WTC11 (cell line): Measurements from ENCODE around the gene TP53I3. TPM values are rescaled to one million over a fixed set of nuclear protein-coding genes. Genes with fewer than 3 reads are reported as not detected.

ENCODE experiments used
- ATAC-seq: fragments of 200-7000 bp; cut with Tn5 transposase; 2 replicates; pipeline ENCODE4 v1.10.0; 2021; ENCODE audit warnings: mild to moderate bottlenecking, moderate library complexity
- CTCF ChIA-PET: fragments of 300-600 bp; sonication (Branson Sonifier 250); formaldehyde crosslinking; loops from one replicate; lab custom pipeline; 2021; ENCODE audit warnings: antibody characterized with exemption; lab: Charles Lee
- POLR2A ChIA-PET: fragments of 350-600 bp; sonication (Branson Sonifier 250); formaldehyde crosslinking; loops from one replicate; lab custom pipeline; 2021; ENCODE audit warnings: antibody characterized with exemption; lab: Charles Lee
- DNase-seq: peaks from one replicate; pipeline ENCODE4 v3.0.0; 2021; ENCODE audit warnings: low spot score
- H3K27ac Mint-ChIP-seq: 2 replicates; pipeline ENCODE4 v1.8.0; 2021; ENCODE audit warnings: mixed read lengths
- H3K27me3 Mint-ChIP-seq: 2 replicates; pipeline ENCODE4 v1.8.0; 2021; ENCODE audit warnings: low read depth, mild to moderate bottlenecking, moderate library complexity, mixed read lengths
- H3K36me3 Mint-ChIP-seq: 2 replicates; pipeline ENCODE4 v1.8.0; 2021; ENCODE audit warnings: mixed read lengths
- H3K4me1 Mint-ChIP-seq: 2 replicates; pipeline ENCODE4 v1.8.0; 2022; ENCODE audit warnings: mixed read lengths
- H3K4me3 Mint-ChIP-seq: 2 replicates; pipeline ENCODE4 v1.8.0; 2021; ENCODE audit warnings: mild to moderate bottlenecking, moderate library complexity, mixed read lengths
- H3K9me3 Mint-ChIP-seq: 2 replicates; pipeline ENCODE4 v1.8.0; 2021; ENCODE audit warnings: mixed read lengths
- ARID4B ChIP-seq: sonication (generic); formaldehyde crosslinking; IDR thresholded peaks from 2 replicates; pipeline ENCODE4 v1.8.0; 2023; ENCODE audit warnings: missing genetic modification reagents, mild to moderate bottlenecking, borderline replicate concordance
- ELF4 ChIP-seq: sonication (generic); formaldehyde crosslinking; IDR thresholded peaks from 2 replicates; pipeline ENCODE4 v1.8.1; 2022; ENCODE audit warnings: low read depth, mild to moderate bottlenecking, moderate library complexity, missing genetic modification reagents
- GRHL2 ChIP-seq: fragments of 250-450 bp; sonication (Bioruptor Pico); IDR thresholded peaks from 2 replicates; pipeline ENCODE4 v1.8.0; 2022; ENCODE audit warnings: mild to moderate bottlenecking, moderate library complexity; ENCODE audit not compliant: insufficient replicate concordance, severe bottlenecking
- IRF1 ChIP-seq: sonication (generic); formaldehyde crosslinking; IDR thresholded peaks from 2 replicates; pipeline ENCODE4 v1.8.0; 2023; ENCODE audit warnings: missing genetic modification reagents
- MXD4 ChIP-seq: fragments of 250-450 bp; sonication (Bioruptor Pico); IDR thresholded peaks from 2 replicates; pipeline ENCODE4 v1.8.0; 2021; ENCODE audit warnings: mild to moderate bottlenecking, moderate library complexity, borderline replicate concordance
- PRRX2 ChIP-seq: fragments of 250-450 bp; sonication (Bioruptor Pico); IDR thresholded peaks from 2 replicates; pipeline ENCODE4 v1.8.0; 2021; ENCODE audit warnings: mild to moderate bottlenecking
- SP1 ChIP-seq: sonication (generic); formaldehyde crosslinking; conservative IDR thresholded peaks from 2 replicates; pipeline ENCODE4 v1.8.1; 2022; ENCODE audit warnings: missing genetic modification reagents
- STAT6 ChIP-seq: sonication (generic); formaldehyde crosslinking; conservative IDR thresholded peaks from 2 replicates; pipeline ENCODE4 v1.8.1; 2023; ENCODE audit warnings: mild to moderate bottlenecking, low read depth, missing genetic modification reagents, moderate library complexity
- ZNF263 ChIP-seq: sonication (generic); formaldehyde crosslinking; IDR thresholded peaks from 2 replicates; pipeline ENCODE4 v1.8.1; 2022; ENCODE audit warnings: low read depth, mild to moderate bottlenecking, moderate library complexity, missing genetic modification reagents
- ZNF671 ChIP-seq: fragments of 250-450 bp; sonication (Bioruptor Pico); IDR thresholded peaks from 2 replicates; pipeline ENCODE4 v1.8.0; 2021; ENCODE audit warnings: mild to moderate bottlenecking
- total RNA-seq: library from RNA; stranded (reverse); gene quantifications from 3 replicates; pipeline ENCODE4 v1.2.3, GENCODE V29; 2021
- TF ChIP-seq, protein P1 (sequence below): sonication (generic); formaldehyde crosslinking; IDR thresholded peaks from 2 replicates; pipeline ENCODE4 v1.8.1; 2022; ENCODE audit warnings: missing genetic modification reagents, borderline replicate concordance
- TF ChIP-seq, protein P2 (sequence below): fragments of 250-450 bp; sonication (Bioruptor Pico); IDR thresholded peaks from 2 replicates; pipeline ENCODE4 v1.9.0; 2021; ENCODE audit warnings: moderate library complexity, mild to moderate bottlenecking, inconsistent platforms, borderline replicate concordance

Gene TP53I3
- total RNA-seq, 1 experiment from 2014 or later: 32.9 TPM

DNA sequence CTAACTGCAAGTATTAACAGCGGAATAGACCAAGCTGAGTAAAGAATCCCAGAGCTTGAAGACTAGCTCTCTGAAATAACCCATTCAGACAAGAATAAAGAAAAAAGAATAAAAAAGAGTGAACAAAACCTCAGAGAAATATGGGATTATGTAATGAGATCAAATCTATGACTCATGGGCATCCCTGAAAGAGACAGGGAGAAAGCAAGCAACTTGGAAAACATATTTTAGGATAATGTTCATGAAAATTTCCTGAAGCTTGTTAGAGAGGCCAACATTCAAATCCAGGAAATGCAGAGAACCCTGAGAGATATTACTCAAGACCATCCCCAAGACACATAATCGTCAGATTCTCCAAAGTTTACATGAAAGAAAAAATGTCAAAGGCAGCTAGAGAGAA lies 21.2 kb upstream of the TP53I3 start:
- POLR2A ChIA-PET: interaction anchor here (1.3 kb wide), 1 partner anchor 22 kb away, joined by 8 read pairs; the partner anchor contains the start of gene TP53I3
- TF ChIP-seq ELF4 (CRISPR knock-in tag) (no peak), MXD4 (CRISPR knock-in tag) (no peak), ZNF671 (CRISPR knock-in tag) (no peak), GRHL2 (CRISPR knock-in tag) (no peak), ARID4B (CRISPR knock-in tag) (no peak), IRF1 (CRISPR knock-in tag) (no peak), STAT6 (CRISPR knock-in tag) (no peak), ZNF263 (CRISPR knock-in tag) (no peak), PRRX2 (CRISPR knock-in tag) (no peak)
- TF ChIP-seq, protein P1, sequence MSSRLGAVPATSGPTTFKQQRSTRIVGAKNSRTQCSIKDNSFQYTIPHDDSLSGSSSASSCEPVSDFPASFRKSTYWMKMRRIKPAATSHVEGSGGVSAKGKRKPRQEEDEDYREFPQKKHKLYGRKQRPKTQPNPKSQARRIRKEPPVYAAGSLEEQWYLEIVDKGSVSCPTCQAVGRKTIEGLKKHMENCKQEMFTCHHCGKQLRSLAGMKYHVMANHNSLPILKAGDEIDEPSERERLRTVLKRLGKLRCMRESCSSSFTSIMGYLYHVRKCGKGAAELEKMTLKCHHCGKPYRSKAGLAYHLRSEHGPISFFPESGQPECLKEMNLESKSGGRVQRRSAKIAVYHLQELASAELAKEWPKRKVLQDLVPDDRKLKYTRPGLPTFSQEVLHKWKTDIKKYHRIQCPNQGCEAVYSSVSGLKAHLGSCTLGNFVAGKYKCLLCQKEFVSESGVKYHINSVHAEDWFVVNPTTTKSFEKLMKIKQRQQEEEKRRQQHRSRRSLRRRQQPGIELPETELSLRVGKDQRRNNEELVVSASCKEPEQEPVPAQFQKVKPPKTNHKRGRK (CRISPR knock-in tag): no peak
- H3K36me3 Mint-ChIP-seq: peaks cover 9% of the 10 kb centered on the region
- ATAC-seq (no peak), DNase-seq (no peak)
- H3K9me3 Mint-ChIP-seq: peaks cover 40% of the 10 kb centered on the region
- H3K4me3 Mint-ChIP-seq: no peak overlapping the region
- H3K27me3 Mint-ChIP-seq: peaks cover 18% of the 10 kb centered on the region
- CTCF ChIA-PET: interaction anchor here (1.6 kb wide), 1 partner anchor 22 kb away, joined by 8 read pairs; no protein-coding TSS in a partner anchor
- H3K27ac Mint-ChIP-seq: no peak overlapping the region
- 0 out of 2 replicates have a peak, but pooled peaks cover 4% of the 10 kb centered on the region for H3K4me1 Mint-ChIP-seq

GRCh38 chr2:24104906-24105305 lies 20.3 kb upstream of the TP53I3 start:
- no peak for TF ChIP-seq SP1
- TF ChIP-seq, protein P2, sequence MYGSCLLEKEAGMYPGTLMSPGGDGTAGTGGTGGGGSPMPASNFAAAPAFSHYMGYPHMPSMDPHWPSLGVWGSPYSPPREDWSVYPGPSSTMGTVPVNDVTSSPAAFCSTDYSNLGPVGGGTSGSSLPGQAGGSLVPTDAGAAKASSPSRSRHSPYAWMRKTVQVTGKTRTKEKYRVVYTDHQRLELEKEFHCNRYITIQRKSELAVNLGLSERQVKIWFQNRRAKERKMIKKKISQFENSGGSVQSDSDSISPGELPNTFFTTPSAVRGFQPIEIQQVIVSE (CRISPR knock-in tag): no peak
- Mint-ChIP-seq H3K27ac (no peak overlapping the region), H3K4me3 (no peak overlapping the region), H3K27me3 (peaks cover 18% of the 10 kb centered on the region), H3K36me3 (peaks cover 9% of the 10 kb centered on the region), H3K4me1 (0 out of 2 replicates have a peak, but pooled peaks cover 4% of the 10 kb centered on the region), H3K9me3 (peaks cover 42% of the 10 kb centered on the region)
- no peak for ATAC-seq
- ChIA-PET CTCF (interaction anchor here (0.9 kb wide), 1 partner anchor 21 kb away, joined by 3 read pairs; no protein-coding TSS in a partner anchor), POLR2A (no interaction called here)
- DNase-seq: no peak
